ENCODE results near the gene KRR1.

DNA sequence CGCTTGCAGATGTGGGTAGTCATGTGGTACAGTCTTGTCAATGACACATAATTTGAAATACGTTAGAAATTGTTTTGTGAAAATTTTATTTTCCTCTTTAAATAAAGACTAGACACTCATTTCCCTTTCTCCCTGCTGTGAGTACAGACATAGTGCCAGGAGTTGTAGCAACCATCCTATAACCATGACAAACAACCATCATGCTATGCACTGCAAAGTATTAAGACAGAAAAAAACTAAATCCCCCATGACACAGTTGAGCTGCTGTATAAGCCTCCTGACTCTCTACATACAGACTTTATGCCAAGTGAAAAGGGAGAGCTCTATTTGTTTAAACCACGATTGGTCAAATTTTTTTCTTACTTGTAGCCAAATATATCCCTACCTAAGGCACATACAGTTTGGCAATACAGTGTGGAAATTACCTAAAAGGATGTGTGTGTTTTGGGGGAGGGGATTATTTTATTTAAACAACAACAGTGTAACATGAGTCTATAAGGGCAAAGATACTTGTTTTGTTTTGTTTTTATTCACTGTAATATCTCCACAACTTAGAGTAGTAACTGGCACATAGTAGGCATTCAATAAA is 45.0 kb upstream of the KRR1 start:
- TF ChIP-seq, protein P1, sequence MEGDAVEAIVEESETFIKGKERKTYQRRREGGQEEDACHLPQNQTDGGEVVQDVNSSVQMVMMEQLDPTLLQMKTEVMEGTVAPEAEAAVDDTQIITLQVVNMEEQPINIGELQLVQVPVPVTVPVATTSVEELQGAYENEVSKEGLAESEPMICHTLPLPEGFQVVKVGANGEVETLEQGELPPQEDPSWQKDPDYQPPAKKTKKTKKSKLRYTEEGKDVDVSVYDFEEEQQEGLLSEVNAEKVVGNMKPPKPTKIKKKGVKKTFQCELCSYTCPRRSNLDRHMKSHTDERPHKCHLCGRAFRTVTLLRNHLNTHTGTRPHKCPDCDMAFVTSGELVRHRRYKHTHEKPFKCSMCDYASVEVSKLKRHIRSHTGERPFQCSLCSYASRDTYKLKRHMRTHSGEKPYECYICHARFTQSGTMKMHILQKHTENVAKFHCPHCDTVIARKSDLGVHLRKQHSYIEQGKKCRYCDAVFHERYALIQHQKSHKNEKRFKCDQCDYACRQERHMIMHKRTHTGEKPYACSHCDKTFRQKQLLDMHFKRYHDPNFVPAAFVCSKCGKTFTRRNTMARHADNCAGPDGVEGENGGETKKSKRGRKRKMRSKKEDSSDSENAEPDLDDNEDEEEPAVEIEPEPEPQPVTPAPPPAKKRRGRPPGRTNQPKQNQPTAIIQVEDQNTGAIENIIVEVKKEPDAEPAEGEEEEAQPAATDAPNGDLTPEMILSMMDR (tag by site-specific recombination; IDR thresholded peaks at IDR 0.05): no peak
- TF ChIP-seq, protein P2, sequence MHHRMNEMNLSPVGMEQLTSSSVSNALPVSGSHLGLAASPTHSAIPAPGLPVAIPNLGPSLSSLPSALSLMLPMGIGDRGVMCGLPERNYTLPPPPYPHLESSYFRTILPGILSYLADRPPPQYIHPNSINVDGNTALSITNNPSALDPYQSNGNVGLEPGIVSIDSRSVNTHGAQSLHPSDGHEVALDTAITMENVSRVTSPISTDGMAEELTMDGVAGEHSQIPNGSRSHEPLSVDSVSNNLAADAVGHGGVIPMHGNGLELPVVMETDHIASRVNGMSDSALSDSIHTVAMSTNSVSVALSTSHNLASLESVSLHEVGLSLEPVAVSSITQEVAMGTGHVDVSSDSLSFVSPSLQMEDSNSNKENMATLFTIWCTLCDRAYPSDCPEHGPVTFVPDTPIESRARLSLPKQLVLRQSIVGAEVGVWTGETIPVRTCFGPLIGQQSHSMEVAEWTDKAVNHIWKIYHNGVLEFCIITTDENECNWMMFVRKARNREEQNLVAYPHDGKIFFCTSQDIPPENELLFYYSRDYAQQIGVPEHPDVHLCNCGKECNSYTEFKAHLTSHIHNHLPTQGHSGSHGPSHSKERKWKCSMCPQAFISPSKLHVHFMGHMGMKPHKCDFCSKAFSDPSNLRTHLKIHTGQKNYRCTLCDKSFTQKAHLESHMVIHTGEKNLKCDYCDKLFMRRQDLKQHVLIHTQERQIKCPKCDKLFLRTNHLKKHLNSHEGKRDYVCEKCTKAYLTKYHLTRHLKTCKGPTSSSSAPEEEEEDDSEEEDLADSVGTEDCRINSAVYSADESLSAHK (tag by site-specific recombination; IDR thresholded peaks at IDR 0.05): no peak
- TF ChIP-seq ZNF558 (tag by site-specific recombination; IDR thresholded peaks at IDR 0.05) (no peak), ZNF112 (tag by site-specific recombination; IDR thresholded peaks at IDR 0.05) (no peak), ZNF426 (tag by site-specific recombination; IDR thresholded peaks at IDR 0.05) (no peak), KLF10 (tag by site-specific recombination; IDR thresholded peaks at IDR 0.05) (no peak), ZNF549 (tag by site-specific recombination; IDR thresholded peaks at IDR 0.05) (no peak)
